ENCODE results near the gene PTPRN2. TPM values are rescaled to one million over a fixed set of nuclear protein-coding genes. Genes with fewer than 3 reads are reported as not detected.

PTPRN2 gene
- total and polyA plus RNA-seq, 2 of the 8 experiments (the other 6 are each of a cell fraction or from before 2014, with no cell fraction given): 2.6 to 4.5 TPM

- no peak overlapping the region for H2BK15ac ChIP-seq (ENCODE audit: low read length)
- no peak overlapping the region for H4K91ac ChIP-seq (replicated peaks; ENCODE audit: insufficient read length, low read length)
- H2BK20ac ChIP-seq (ENCODE audit: low read length): no peak overlapping the region
- 83% methylated on average over 11 of the region's 11 CpGs; no CpG with 5 or more reads in 1 of the 2 experiments for WGBS, 2 experiments (ENCODE audit: extremely low coverage in 1 of 2, insufficient coverage in 1 of 2, insufficient read length in 1 of 2, insufficient replicate concordance in 2 of 2, low coverage in 1 of 2, low lambda C conversion rate in 2 of 2, missing lambda C conversion rate in 1 of 2)
- no peak overlapping the region for H3K14ac ChIP-seq (ENCODE audit: insufficient read length)
- no peak overlapping the region for H3K4ac ChIP-seq (replicated peaks; ENCODE audit: insufficient read length, low read depth, low read length)
- no peak overlapping the region for H3K4me2 ChIP-seq (ENCODE audit: insufficient read depth in 1 of 2, low read depth in 2 of 2, low read length in 2 of 2)
- no peaks in the 10 kb centered on the region for H3K79me1 ChIP-seq (ENCODE audit: low read depth, low read length)
- H4K5ac ChIP-seq (ENCODE audit: insufficient read length, low read depth, low read length): no peak overlapping the region
- no peak for FAIRE-seq
- no peaks in the 10 kb centered on the region for H3K9me3 ChIP-seq (ENCODE audit: insufficient read depth in 2 of 2, low read depth in 1 of 2, low read length in 1 of 2)
- no peak overlapping the region for H3K56ac ChIP-seq (replicated peaks; ENCODE audit: insufficient read length, low read depth, low read length)
- no peak overlapping the region for H2BK5ac ChIP-seq (ENCODE audit: low read depth, low read length)
- peaks cover 2% of the 10 kb centered on the region in 2 experiments for H4K20me1 ChIP-seq (replicated peaks in 1 of 2; ENCODE audit: control insufficient read depth in 1 of 2, insufficient read depth in 2 of 2, low read length in 2 of 2)
- no peak overlapping the region for H4K8ac ChIP-seq (ENCODE audit: extremely low read depth, insufficient read depth, low read length)
- no peak overlapping the region for H3K18ac ChIP-seq (ENCODE audit: extremely low read depth, low read length)
- no peak overlapping the region for H2AK5ac ChIP-seq (ENCODE audit: low read depth, low read length)
- no peaks in the 10 kb centered on the region for H3K23me2 ChIP-seq (ENCODE audit: low read depth, low read length)
- no peak overlapping the region for H3K27ac ChIP-seq (ENCODE audit: low read depth, low read length)
- H3K79me2 ChIP-seq (ENCODE audit: control insufficient read depth in 1 of 2, insufficient read depth in 2 of 2, low read length in 2 of 2): no peaks in the 10 kb centered on the region
- ChIA-PET CTCF (ENCODE audit: partially characterized antibody) (interaction anchor here (0.7 to 2.1 kb wide), 2 partner anchors 69 to 201 kb away, joined by 3 to 4 read pairs; no protein-coding TSS in a partner anchor), POLR2A (ENCODE audit: partially characterized antibody) (no interaction called here)
- peak in 1 of 2 experiments; percentile 51 for DNase-seq (ENCODE audit: low read depth in 1 of 2, low spot score in 2 of 2)
- no peak for TF ChIP-seq SRF (IDR thresholded peaks at IDR 0.05; ENCODE audit: low read depth, low read length)
- 0 out of 2 replicates have a peak, but pooled peaks have one; percentile 20 for TF ChIP-seq E2F6 (IDR thresholded peaks at IDR 0.05)
- no peak overlapping the region for H3K9ac ChIP-seq (replicated peaks in 1 of 4; ENCODE audit: extremely low read depth in 1 of 4, low read depth in 3 of 4, low read length in 3 of 4)
- no peak overlapping the region for H3K23ac ChIP-seq (ENCODE audit: insufficient read length)
- H2BK12ac ChIP-seq (ENCODE audit: low read depth, low read length): no peak overlapping the region
- no peaks in the 10 kb centered on the region for H3K36me3 ChIP-seq (ENCODE audit: control insufficient read depth in 2 of 4, insufficient read depth in 4 of 4, low read length in 3 of 4)
- peaks cover 0 to 2% (median 2%) of the 10 kb centered on the region in 4 experiments; a peak in 2 of 7 replicates for H3K4me1 ChIP-seq (replicated peaks in 1 of 4; ENCODE audit: control insufficient read depth in 3 of 4, insufficient read depth in 4 of 4, low read length in 3 of 4)
- H3K4me3 ChIP-seq (ENCODE audit: extremely low read depth in 1 of 4, insufficient read depth in 2 of 4, low read depth in 3 of 4, low read length in 4 of 4): no peak overlapping the region
- no peak overlapping the region for H2BK120ac ChIP-seq (replicated peaks; ENCODE audit: low read depth, low read length)
- H2AFZ ChIP-seq (ENCODE audit: low read length): no peak overlapping the region
- peaks cover 6 to 36% (median 26%) of the 10 kb centered on the region in 4 experiments for H3K27me3 ChIP-seq (replicated peaks in 1 of 4; ENCODE audit: control insufficient read depth in 3 of 4, extremely low read depth in 1 of 4, insufficient read depth in 3 of 4, low read length in 3 of 4)
These were observed 911.6 kb downstream of the PTPRN2 start for GRCh38 chr7:157676001-157676400.

Measured in H1 (cell line).